Epithelial cell of prostate (primary cell): ENCODE measurements around the gene SLC2A8.

Experiments
- DNase-seq: peaks from one replicate; pipeline ENCODE4 v3.0.0-alpha.2; 2011; ENCODE audit warnings: low read depth, low spot score
- H3K27ac ChIP-seq: fragments of 450-650 bp; 2 replicates; pipeline ENCODE4 v1.5.1; 2017; ENCODE audit warnings: mild to moderate bottlenecking

The SLC2A8 gene

GRCh38 chr9:127399736-127400269, 2.8 kb downstream of the SLC2A8 start:
- DNase-seq: no peak
- no peak overlapping the region for H3K27ac ChIP-seq

DNA sequence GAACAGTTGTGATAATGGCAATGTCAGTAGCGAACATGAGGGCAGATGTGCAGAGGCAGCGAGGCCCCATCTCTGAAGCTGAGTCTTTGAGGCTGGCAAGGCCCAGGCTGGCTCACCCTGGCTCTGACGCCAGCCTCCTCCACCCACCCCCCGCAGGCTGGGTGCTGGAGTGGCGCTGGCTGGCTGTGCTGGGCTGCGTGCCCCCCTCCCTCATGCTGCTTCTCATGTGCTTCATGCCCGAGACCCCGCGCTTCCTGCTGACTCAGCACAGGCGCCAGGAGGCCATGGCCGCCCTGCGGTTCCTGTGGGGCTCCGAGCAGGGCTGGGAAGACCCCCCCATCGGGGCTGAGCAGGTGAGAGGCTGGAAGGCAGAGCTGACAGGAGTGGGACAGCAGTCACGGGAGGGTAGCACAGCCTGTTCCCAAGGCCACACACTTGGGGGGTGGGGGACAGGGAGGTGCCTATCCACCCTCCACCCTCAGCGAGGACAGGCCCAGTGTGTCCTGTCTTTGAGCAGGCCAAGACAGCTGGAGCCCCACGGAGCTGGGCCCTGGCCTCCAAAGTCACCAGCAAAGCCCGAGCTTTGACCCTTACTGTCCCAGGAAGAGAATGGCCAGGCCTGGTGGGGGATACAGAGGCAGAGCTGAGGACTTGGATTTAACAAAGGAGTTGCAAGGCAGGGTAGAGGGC, 5.6 kb downstream of the SLC2A8 start:
- DNase-seq: no peak

GRCh38 chr9:127403507-127404192, 6.7 kb downstream of the SLC2A8 start:
- no peak for DNase-seq
- H3K27ac ChIP-seq: no peak overlapping the region

More for the DNA sequence above, 5.6 kb downstream of the SLC2A8 start:
- no peak overlapping the region for H3K27ac ChIP-seq

DNA sequence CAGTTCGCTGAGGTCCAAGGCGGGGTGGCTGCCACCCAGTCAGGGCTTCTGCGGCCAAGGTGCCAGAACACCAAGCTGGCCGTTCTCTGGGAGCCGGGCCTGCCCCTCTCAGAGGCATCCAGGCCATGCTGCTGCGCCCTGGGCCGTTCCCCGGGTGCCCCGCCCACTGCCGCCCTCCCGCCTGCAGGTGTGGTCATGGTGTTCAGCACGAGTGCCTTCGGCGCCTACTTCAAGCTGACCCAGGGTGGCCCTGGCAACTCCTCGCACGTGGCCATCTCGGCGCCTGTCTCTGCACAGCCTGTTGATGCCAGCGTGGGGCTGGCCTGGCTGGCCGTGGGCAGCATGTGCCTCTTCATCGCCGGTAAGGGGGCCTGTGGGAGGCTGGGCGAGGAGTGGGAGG, 7.7 kb downstream of the SLC2A8 start:
- no peak overlapping the region for H3K27ac ChIP-seq
- DNase-seq: no peak

- no peak overlapping the region for H3K27ac ChIP-seq
- no peak for DNase-seq
Measured at GRCh38 chr9:127405344-127406125, 8.6 kb downstream of the SLC2A8 start.

- DNase-seq: no peak
- H3K27ac ChIP-seq: no peak overlapping the region
Measured at GRCh38 chr9:127406799-127407491, 10.0 kb downstream of the SLC2A8 start.

DNA sequence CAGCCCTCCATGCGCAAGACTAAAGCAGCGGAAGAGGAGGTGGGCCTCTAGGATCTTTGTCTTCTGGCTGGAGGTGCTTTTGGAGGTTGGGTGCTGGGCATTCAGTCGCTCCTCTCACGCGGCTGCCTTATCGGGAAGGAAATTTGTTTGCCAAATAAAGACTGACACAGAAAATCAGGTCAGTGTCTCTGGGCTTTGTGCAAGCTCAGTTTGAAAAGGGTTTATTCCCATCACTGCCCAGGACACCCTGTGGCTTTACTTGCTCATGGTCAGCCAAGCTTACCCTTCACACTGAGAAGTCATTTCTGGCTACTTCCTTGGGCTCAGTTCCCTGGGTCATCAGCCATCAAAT, 10.5 kb downstream of the SLC2A8 start:
- DNase-seq: no peak

DNA sequence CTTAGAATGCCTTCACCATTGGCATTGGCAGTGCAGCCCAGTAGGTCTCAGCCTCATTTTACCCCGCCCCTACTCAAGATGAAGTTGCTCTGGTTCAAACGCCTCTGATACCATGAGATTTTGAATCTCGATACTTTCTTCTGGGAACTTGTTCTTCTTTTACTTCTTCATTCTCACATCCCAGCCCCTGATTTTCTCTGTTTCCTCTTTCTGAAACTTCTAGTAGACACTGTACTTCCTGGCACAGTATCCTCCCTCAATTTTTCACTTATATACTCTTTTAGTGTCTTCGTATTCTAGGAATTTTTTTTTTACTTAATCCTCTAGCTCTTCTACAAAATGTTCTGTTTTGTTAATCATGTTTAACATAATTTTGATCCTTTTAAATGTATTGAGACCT, 14.2 kb downstream of the SLC2A8 start:
- H3K27ac ChIP-seq: no peak overlapping the region
- no peak for DNase-seq

More for the DNA sequence above, 10.5 kb downstream of the SLC2A8 start:
- H3K27ac ChIP-seq: no peak overlapping the region

- no peak for DNase-seq
- H3K27ac ChIP-seq: no peak overlapping the region
Measured at GRCh38 chr9:127415141-127415540, 18.2 kb downstream of the SLC2A8 start.

- DNase-seq: no peak
- no peak overlapping the region for H3K27ac ChIP-seq
Measured at GRCh38 chr9:127415657-127416056, 18.7 kb downstream of the SLC2A8 start.

DNA sequence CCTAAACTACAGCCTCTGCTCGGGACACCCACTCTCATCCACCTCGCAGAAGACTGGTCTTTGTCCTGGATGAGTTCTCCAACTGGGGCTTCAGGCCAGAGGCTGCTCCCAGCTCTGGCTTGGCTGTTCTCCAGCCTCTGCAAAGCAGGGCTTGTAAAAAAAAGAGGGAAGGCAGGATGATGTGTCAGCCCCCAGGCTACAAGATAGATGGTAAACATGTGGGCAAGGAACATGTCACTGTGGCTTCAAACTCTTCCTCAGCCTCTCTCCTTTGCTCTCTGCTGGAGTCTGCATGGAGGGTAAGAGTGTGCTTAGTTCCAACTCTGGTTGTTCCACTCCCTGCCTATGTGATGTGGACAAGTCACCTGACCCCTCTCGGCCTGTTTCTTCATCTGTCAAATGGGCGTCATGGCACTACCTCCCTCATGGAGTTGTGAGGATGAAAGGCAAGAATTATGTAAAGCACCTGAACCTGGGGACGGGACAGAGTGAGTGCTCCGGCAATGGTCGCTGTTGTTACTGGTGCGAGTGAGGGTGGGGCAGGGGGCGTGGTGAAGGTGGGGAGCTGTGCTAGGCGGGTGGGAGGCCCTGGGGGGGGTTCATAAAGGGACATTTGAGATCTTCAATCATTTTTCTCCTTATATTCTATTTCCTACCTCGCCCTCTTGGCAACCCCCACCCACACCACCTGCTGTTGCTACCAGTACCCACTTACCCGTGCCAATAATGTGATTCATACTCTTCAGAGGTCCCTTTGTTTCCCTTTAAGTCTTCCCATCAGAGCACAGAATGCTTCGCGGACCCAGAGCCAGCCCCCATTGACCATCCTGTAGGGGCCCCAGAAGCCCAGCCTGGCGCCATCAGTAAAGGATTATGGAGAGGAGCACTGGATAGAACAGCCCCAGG, 20.4 kb downstream of the SLC2A8 start:
- H3K27ac ChIP-seq: no peak overlapping the region
- DNase-seq: peak; percentile 73

- no peak overlapping the region for H3K27ac ChIP-seq
- no peak for DNase-seq
Measured at GRCh38 chr9:127418037-127418471, 21.1 kb downstream of the SLC2A8 start.

DNA sequence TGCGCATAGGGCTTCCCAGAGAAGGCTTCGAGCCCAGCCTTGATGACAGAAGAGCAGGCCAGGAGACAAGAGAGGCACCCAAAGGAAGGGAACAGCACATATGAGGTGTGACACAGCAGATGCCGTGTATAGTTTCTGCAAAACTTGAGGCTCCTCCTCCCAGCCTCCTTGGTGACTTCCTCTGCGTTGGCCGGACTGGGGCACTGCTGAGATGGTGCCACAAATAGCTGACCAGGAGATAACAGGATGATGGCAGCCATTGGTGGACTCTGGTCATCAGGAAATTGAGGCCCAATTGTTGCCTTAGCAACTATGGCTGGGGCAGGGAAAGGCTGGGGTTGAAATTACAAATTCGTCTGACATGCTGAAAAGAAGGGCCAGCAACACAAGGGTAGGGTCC, 22.4 kb downstream of the SLC2A8 start:
- DNase-seq: no peak
- H3K27ac ChIP-seq: no peak overlapping the region

GRCh38 chr9:127421057-127421456, 24.1 kb downstream of the SLC2A8 start:
- DNase-seq: no peak
- H3K27ac ChIP-seq: no peak overlapping the region

- DNase-seq: no peak
- no peak overlapping the region for H3K27ac ChIP-seq
Measured at GRCh38 chr9:127422133-127422782, 25.3 kb downstream of the SLC2A8 start.

GRCh38 chr9:127422787-127423186, 25.8 kb downstream of the SLC2A8 start:
- DNase-seq: no peak
- H3K27ac ChIP-seq: no peak overlapping the region

GRCh38 chr9:127423476-127423933, 26.5 kb downstream of the SLC2A8 start:
- no peak for DNase-seq
- H3K27ac ChIP-seq: peak overlapping the region; percentile 86

- DNase-seq: peak; percentile 74
- H3K27ac ChIP-seq: peak within 1 kb of the TSS; percentile 86
Measured at GRCh38 chr9:127423934-127424675, 27.1 kb downstream of the SLC2A8 start, which contains the start of gene ZNF79. ZNF79 (plus strand) TSS chr9:127424382; CDS start chr9:127424788, 406 bp downstream.
